GM18511 (cell line): ENCODE measurements around the gene PCBP3.
"Not testable (repeated sequence)": the region's sequence is repeated elsewhere in the genome, so short reads cannot be mapped to it uniquely, and the experiment has no call there.

ENCODE experiments used
- ATAC-seq: cut with Tn5 transposase; IDR thresholded peaks from one replicate; pipeline ENCODE4 v1.9.1; 2021; ENCODE audit warnings: mild to moderate bottlenecking, moderate library complexity; ENCODE audit not compliant: unreplicated experiment

The PCBP3 gene

GRCh38 chr21:45836694-45837670 lies 193.5 kb downstream of the PCBP3 start:
- ATAC-seq: no peak

DNA sequence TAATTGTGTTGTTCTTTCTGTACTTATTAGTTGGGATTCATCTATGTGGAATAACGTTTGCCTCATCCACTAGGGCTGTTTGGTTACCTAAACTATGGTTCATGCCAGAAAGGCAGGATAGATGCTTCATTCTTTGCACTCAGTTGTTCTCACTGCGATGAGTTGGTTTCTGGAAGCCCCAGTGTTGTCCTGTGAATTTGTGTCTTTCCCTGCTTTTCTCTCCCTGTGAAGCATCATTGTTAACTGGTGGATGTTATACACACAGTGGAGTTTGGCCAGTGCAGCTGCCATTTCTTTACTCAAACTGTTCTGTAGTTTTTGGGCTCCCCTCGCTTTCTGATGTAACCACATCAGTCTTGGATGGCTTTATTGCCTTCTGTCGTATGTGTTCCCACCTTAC lies 194.4 kb downstream of the PCBP3 start:
- ATAC-seq: no peak

DNA sequence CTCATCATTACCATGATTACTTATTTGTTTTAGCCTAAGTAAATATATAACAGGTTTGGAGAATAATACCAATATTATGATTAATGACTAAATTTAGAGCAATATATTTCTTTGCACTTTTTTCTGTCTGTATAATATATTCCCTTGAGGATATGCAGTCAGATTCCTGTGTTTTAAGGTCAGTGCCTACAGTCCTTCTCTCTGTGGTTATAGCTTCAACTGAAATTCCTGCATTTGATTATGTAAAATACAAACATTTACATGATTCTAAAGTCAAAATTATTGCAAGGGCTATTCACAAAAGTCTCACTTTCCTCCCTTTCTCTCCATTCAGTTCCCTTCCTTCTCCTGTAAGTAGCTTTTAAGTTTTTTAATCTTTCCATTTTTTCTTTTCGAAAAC lies 195.1 kb downstream of the PCBP3 start:
- ATAC-seq: no peak

GRCh38 chr21:45839274-45839673 lies 195.7 kb downstream of the PCBP3 start:
- no peak for ATAC-seq

- ATAC-seq: no peak
Measured at GRCh38 chr21:45841033-45841432, 197.5 kb downstream of the PCBP3 start.

GRCh38 chr21:45843426-45843825 lies 199.9 kb downstream of the PCBP3 start:
- ATAC-seq: no peak

- no peak for ATAC-seq
Measured at GRCh38 chr21:45844181-45844580, 200.7 kb downstream of the PCBP3 start.

DNA sequence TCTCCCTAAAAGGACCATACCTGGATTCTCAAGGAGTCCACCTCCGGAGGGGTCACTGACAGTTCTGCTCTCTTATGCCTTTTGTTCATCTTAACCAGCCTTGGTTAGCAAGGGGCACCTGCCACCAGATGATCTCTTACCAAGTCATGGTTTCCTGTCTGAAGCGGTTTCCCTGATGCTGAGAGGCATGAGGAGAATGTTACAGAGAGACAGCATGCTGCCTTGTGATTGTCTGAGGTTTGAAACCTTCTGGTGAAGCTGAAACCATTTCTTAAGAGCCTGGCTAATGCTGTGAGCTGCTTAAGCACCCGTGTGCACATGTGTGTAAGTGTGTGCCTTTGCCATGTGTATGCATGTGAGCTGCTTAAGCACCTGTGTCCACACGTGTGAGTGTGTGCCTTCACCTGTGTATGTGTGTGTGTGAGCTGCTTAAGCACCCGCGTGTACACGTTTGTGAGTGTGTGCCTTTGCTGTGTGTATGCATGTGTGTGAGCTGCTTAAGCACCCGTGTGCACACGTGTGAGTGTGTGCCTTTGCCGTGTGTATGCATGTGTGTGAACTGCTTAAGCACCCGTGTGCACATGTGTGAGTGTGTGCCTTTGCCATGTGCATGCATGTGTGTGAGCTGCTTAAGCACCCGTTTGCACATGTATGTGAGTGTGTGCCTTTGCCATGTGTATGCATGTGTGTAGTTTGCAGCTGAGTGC lies 201.7 kb downstream of the PCBP3 start:
- ATAC-seq: no peak

DNA sequence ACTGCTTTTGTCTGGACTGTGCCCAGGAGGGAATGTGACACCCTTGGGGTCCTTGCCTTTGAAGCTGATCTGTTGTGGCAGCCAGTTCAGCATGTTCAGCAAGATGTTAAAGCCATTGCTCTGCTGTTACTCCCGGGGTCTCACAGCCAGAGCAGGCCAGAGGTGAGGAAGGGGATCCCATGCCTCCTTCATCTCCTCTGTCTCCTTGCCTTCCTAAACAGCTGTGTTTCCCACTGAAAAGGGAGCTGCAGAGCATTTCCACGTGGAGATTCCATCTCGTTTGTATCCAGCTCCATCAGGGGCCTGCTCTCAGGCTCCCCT lies 202.2 kb downstream of the PCBP3 start:
- ATAC-seq: no peak

DNA sequence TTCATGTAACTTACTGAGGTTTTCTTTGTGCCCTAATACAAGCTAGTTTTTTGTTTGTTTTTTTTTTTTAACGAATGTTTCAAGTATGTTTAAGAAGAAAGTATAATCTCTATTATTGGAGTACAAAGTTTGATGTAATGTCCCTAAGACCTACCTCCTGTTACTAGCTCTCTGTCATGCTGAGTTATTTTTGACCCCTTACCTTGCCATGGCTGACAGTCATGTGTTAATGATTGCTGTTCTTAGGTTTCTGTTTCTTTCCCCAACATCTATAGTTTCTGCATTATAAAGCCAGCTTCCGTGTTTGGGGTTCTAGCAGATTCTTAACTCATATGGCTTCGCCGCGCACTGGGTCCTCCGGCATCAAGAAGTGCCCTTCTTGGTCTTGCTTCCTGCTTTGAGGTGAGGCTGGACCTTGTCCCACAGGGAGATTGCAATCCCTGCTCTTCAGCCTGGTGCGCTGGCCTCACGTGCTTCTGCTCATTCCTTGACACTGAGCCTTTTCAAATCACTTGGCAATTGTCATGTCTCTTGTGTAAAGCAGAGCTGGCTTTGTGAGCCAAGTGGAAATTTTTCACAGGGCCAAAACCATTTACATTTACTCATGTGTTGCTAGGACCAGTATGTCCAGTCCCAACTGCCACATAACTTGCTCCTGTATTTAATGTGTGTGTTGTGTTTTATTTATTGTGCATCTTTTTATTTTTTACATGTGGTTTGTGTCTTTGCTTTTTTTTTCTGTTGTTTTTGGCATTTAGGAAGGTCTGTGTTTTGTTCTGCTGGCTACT lies 203.0 kb downstream of the PCBP3 start:
- no peak for ATAC-seq

GRCh38 chr21:45847870-45848269 lies 204.3 kb downstream of the PCBP3 start:
- no peak for ATAC-seq

- no peak for ATAC-seq
Measured at GRCh38 chr21:45848331-45848730, 204.8 kb downstream of the PCBP3 start.

DNA sequence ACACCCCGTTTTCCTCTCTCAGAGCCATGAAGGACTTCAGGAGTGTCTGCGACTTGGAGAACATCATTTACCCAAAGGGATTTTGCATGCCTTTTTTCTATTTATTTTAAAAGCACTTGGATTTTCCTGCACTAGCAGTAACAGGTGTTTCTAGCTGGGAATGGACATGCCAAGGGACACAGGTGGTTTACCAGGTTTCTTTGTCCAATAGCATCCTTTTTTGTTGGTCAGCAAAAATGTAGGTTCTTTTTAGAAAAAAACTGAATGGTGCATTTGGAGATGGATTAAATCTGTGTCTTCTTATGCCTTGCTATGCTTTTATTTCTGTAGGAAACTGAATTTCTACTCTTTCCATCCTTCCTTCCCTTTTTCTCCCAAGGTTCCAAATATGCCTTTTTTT lies 205.3 kb downstream of the PCBP3 start:
- no peak for ATAC-seq

DNA sequence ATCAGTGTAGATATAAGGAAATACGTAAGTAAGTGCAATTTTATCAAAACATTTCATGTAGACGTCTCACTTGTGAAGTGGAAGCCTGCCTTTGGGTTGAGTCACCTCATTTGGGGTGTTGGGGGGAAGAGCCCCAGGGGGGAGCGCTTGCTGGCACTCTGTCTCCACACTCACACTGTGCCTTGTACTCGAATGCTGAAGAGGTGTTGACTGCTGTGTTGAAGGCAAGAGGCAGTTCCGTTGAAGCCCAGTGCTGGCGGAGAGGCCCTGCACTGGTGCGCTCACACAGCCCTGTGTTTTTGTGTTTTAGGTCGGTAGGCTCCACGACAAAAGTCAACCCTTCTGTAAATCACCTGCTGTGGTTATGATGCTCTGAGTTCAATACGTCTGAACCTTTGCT lies 206.1 kb downstream of the PCBP3 start:
- no peak for ATAC-seq

- no peak for ATAC-seq
Measured at GRCh38 chr21:45850181-45850580, 206.7 kb downstream of the PCBP3 start.

DNA sequence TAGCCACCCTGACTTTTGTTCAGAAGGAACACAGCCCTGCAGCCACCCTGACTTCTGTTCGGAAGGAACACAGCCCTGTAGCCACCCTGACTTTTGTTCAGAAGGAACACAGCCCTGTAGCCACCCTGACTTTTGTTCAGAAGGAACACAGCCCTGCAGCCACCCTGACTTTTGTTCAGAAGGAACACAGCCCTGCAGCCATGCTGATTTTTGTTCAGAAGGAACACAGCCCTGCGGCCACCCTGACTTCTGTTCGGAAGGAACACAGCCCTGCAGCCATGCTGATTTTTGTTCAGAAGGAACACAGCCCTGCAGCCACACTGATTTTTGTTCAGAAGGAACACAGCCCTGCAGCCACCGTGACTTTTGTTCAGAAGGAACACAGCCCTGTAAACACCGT lies 208.9 kb downstream of the PCBP3 start:
- not testable (repeated sequence) for ATAC-seq

- no peak for ATAC-seq
Measured at GRCh38 chr21:45852886-45853400, 209.4 kb downstream of the PCBP3 start.

DNA sequence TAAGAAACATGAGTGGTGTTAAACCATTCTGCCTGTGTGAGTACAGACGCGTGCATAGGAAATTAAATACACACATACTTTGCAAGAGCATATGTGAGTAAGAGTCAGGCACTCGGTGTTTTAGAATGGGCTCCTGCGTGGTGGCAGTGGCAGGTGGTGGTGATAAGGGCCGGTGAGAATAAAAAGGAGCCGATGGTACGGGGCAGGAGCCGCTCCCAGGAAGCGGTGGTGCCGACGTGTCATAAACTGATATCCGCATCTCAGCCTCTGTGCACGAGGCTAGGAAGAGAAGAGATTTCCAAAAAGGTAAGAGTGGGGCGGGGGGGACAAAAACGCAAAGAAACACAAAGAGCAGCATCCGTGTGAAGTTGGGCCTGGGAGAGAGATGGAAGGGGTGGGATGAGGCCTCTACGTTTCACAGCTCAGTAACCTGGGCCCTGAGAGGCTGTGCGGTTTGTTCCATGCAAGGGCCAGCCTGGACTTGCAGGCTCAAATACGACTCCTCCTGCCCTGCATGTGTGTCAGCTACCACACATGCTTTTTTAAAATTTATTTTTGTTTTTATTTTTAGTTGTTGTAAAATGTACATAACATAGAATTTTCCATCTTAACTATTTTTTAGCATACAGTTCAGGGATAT lies 210.3 kb downstream of the PCBP3 start:
- ATAC-seq: no peak

DNA sequence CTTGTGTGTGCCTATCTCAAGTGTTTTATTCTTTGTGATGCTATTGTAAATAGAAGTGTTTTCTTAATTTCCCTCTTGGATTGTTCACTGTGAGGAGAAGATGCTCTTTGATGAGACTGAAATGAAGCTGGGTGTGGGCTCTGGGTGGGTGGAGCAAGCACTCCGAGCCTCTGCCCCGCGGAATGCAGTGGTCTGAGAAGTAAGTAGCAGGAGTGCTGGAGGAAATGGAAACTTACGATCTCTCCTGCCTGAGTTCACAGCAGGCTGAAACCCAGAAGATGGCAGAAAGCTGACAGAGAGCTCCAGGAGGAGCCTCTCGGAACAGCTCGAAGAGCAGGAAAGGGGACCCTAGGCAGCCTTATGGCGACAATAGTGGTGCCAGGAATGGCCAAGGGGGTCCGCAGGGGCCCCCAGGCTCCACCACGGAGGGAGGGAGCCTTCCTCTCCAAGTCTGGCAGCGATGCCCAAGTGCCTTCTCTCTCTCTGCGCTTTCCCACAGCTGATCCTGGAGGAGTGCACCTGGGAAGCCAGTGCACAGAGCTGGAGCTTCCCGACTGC lies 211.2 kb downstream of the PCBP3 start:
- no peak for ATAC-seq

DNA sequence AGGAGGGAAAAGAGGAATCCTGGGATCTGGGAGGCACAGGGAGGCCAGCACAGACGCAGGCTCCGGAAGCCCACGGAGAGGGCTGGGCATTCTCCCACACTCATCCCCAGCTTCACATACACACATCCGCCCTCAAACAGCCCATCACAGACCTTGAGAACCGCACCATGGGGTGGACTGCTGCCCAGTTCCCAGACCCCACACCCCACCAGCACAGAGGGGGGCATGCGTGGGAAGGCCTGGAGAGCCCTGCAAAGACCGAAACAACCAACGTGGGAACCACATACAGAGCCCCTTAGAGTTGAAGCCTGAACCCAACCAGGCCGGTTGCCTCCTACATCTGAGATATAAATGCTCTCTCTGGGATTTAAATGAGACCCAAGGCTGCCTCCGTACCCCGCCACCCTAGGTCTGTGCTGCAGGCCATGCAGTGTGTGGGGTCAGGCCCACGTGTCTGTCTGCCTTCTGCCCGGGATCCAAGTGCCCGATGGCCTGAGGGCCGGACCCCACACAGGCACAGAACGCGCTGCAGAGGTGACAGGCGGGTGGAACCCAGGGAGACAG lies 211.8 kb downstream of the PCBP3 start:
- ATAC-seq: no peak
